HG03521 (cell line): ENCODE data around the gene DLEC1.
"Not testable (repeated sequence)": the region's sequence is repeated elsewhere in the genome, so short reads cannot be mapped to it uniquely, and the experiment has no call there.

Experiments used
- ATAC-seq: cut with Tn5 transposase; IDR thresholded peaks from one replicate; pipeline ENCODE4 v1.9.1; 2021; ENCODE audit warnings: mild to moderate bottlenecking, moderate library complexity; ENCODE audit not compliant: unreplicated experiment

The DLEC1 gene

DNA sequence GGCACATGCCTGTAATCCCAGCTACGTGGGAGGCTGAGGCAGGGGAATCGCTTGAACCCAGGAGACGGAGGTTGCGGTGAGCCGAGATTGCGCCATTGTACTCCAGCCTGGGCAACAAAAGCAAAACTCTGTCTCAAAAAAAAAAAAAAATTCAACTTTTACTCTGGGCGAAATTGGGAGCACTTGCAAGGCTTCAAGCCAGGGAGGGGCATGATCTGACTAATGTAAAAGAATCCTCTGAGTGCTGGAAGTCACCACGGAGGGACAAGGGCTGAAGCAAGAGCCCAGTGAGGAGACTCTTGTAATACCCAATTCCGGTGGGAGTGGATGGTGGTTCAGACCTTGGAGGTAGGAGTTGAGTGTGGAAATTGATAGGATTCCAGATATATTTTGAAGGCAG is 4.7 kb upstream of the DLEC1 start:
- ATAC-seq: not testable (repeated sequence)

DNA sequence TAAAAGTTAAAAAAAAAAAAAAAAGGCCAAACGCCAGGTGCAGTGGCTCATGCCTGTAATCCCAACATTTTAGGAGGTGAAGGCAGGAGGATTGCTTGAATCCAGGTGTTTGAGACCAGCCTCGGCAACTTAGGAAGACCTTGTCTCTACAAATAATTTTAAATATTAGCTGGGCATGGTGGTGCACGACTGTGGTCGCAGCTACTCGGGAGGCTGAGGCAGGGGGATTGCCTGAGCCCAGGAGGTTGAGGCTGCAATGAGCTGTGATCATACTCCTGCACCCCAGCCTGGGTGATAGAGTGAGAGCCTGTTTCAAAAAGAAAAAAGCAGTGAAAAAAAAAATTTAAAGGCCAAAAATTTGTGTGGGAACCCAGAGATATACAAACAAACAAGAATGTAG is 2.7 kb upstream of the DLEC1 start:
- ATAC-seq: no peak

GRCh38 chr3:38036906-38037305 is 2.1 kb upstream of the DLEC1 start:
- no peak for ATAC-seq

DNA sequence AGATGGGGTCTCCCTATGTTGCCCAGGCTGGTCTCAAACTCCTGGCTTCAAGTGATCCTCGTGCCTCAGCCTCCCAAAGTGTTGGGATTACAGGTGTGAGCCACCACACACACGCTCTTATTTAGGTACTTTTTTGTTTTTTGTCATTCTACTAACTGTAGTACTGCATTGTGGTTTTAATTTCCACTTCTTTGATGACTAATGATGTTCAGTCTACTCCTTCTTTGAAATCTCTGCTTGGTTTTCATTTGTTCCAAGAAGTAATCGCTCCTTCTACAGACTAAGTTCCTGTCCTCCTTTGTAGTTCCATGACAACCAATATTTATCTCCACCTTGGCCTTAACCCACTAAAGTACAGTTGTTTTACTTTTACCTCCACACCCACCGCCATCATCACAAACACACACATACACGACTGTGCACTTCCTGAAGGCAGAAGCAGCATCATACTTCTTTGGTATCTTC is 529 bp upstream of the DLEC1 start:
- ATAC-seq: no peak

- ATAC-seq: peak; percentile 40
Observed at GRCh38 chr3:38039899-38040261, 872 bp downstream of the DLEC1 start.

GRCh38 chr3:38040401-38040800 is 1.4 kb downstream of the DLEC1 start:
- ATAC-seq: no peak

GRCh38 chr3:38043486-38043885 is 4.5 kb downstream of the DLEC1 start:
- ATAC-seq: no peak

DNA sequence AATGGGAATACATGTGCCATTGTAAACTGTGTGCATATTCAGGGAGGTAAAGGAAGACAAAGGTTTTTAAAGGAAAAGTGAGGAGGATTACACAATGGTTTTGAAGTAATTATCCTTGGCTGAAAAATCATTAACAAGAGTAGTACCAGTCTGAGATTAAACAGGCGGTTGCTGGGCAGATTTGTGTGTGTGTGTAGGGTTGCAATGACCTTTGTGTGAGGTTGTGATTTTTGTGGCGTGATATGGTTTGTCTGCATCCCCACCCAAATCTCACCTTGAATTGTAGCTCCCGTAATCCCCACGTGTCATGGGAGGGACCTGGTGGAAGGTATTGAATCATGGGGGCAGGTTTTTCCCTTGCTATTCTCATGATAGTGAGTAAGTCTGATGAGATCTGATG is 7.0 kb downstream of the DLEC1 start:
- ATAC-seq: no peak

DNA sequence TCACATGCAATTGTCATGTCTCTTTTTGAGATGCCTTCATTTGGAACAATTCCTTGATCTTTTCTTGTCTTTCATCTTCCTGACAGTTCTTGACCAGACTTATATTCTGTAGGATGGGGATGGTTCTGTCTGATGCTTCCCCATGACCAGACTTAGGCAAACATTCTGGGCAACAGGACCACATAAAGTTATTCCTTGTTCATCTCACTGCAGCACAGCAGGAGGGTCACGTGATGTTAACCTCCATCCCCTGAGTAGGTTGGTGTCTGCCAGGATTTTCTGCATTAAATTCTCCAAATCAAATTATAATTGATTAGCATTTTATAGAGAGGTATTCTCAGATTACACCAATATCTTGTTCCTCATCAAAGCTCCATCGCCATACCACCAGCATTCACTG is 7.8 kb downstream of the DLEC1 start:
- no peak for ATAC-seq

DNA sequence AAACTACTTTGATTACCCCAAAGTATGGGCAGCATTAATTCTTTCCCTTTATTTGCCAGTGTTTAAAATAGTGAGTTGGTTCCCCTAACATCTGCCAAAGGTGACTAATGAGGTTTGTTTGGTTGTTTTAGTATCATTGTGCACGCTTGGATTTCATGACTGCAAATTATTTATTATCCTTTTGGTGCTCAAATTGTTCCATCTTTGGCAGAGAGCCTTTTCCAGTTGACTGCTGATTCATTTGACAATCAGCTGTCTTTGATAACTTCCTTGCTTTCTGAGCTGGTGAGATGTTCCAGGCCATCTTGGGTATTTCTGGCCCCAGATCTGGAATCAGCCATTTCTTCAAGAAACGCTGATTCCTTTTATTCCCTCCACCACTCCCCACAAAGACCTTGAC is 8.9 kb downstream of the DLEC1 start:
- ATAC-seq: no peak

GRCh38 chr3:38049358-38050126 is 10.5 kb downstream of the DLEC1 start:
- ATAC-seq: no peak

GRCh38 chr3:38051131-38051530 is 12.1 kb downstream of the DLEC1 start:
- no peak for ATAC-seq

DNA sequence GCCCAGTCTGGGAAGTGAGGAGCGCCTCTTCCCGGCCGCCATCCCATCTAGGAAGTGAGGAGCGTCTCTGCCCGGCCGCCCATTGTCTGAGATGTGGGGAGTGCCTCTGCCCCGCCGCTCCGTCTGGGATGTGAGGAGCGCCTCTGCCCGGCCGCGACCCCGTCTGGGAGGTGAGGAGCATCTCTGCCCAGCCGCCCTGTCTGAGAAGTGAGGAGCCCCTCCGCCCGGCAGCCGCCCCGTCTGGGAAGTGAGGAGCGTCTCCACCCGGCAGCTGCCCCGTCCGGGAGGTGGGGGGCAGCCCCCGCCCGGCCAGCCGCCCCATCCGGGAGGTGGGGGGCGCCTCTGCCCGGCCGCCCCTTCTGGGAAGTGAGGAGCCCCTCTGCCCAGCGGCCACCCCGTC is 14.3 kb downstream of the DLEC1 start:
- ATAC-seq: not testable (repeated sequence)

DNA sequence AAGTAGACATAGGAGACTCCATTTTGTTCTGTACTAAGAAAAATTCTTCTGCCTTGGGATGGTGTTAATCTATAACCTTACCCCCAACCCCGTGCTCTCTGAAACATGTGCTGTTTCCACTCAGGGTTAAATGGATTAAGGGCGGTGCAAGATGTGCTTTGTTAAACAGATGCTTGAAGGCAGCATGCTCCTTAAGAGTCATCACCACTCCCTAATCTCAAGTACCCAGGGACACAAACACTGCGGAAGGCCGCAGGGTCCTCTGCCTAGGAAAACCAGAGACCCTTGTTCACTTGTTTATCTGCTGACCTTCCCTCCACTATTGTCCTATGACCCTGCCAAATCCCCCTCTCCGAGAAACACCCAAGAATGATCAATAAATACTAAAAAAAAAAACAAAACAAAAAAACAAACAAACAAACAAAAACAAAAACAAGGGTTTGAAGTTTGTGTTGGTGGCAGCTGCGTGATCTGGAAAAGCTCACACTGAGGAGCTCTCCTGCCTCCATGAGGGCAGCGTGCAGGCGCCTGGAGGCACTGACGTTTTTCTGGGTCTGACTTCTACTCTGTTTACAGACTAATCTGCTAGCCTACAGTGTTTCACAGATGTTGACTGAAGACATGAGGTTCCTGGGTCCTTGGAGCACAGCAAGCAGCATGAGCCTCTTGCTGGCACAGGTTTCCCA is 14.9 kb downstream of the DLEC1 start:
- ATAC-seq: not testable (repeated sequence)

- ATAC-seq: no peak
Observed at GRCh38 chr3:38054499-38055001, 15.5 kb downstream of the DLEC1 start.

- no peak for ATAC-seq
Observed at GRCh38 chr3:38059148-38059547, 20.1 kb downstream of the DLEC1 start.

GRCh38 chr3:38059591-38059990 is 20.6 kb downstream of the DLEC1 start:
- ATAC-seq: no peak

- no peak for ATAC-seq
Observed at GRCh38 chr3:38062809-38063208, 23.8 kb downstream of the DLEC1 start.

DNA sequence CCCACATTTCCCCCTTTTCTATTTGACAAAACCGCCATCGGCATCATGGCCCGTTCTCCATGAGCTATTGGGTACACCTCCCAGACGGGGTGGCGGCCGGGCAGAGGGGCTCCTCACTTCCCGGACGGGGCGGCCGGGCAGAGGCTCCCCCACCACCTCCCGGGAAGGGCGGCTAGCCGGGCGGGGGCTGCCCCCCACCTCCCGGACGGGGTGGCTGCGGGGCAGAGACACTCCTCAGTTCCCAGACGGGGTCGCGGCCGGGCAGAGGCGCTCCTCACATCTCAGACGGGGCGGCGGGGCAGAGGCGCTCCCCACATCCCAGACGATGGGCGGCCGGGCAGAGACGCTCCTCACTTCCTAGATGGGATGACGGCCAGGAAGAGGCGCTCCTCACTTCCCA is 25.4 kb downstream of the DLEC1 start:
- not testable (repeated sequence) for ATAC-seq

DNA sequence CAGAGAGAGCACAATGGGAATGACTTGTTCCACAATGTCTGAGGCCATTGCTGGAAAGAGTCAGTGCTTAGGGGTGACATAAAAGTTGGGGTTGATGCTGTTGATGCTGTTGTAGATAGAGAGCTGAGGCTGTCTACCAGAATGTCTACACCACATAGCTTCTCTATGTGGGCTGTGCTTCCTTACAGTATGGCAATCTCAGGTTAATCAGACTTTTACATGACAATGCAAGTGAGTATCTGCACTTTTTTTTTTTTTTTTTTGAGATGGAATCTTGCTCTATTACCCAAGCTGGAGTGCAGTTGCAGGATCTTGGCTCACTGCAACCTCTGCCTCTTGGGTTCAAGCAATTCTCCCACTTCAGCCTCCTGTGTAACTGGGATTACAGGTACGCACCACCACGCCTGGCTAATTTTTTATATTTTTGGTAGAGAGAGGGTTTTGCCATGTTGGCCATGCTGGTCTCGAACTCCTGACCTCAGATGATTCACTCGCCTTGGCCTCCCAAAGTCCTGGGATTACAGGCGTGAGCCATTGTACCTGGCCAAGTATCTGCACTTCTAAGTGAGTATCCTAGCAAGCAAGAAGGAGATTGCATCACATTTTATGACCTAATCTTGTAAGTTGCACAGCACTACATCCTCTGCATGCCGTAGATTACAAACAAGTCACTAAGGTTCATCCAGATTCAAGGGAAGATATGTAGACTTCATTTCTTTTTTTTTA is 28.7 kb downstream of the DLEC1 start:
- ATAC-seq: no peak

DNA sequence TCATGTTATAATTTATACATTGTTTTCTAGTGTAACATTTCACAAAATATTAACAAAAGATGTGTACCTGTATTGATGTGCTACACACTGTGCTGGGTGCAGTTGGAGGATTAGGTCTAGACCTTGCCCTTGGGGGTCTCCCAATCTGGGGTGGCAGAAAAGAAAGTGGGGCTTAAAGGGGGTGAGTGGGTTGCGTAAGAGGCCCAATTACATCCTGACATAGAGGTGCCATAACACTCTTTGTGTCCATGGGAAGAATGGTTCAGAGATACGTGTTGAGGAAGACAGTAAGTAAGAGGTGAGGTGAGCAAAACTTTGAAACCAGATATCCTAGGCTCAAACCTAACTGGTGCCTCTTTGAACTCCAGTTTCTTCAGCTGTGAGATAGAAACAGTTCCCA is 31.0 kb downstream of the DLEC1 start:
- ATAC-seq: no peak

DNA sequence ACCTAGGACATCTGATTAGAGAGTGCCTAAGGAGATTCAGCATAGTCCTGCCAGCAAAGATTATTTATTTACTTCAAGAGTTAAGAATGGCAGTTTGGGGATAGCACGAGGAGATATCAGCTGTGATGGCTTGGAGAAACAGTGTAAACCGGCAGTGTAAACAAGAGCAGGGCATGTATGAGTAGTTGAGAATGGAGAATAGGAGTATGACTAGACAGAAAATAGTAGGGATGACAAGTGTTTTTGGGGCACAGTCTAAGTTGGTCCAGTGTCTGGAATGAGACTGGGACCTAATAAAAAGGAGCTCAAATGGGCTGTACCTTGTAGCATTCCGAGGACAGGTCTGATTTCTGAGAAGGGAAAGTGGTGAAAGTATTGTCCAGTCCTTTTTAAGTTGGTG is 38.1 kb downstream of the DLEC1 start:
- not testable (repeated sequence) for ATAC-seq
